ENCODE results near the gene NSUN6.

NSUN6 gene

GRCh38 chr10:18651324-18652007 lies at the start of gene NSUN6:
Gene NSUN6, minus strand, starts transcription at chr10:18651587. Its CDS starts 384 bp downstream, at chr10:18651203.
- no peak for DNase-seq (ENCODE audit: low read depth, low spot score)
- TF ChIP-seq FOXP2 (optimal IDR thresholded peaks at IDR 0.05; ENCODE audit: control extremely low read depth, extremely low read length, insufficient read depth) (no peak), POLR2AphosphoS5 (IDR thresholded peaks at IDR 0.05; ENCODE audit: borderline replicate concordance, low read depth, low read length) (peak; percentile 81)
- peak within 1 kb of the TSS; percentile 57; the same call in 1 of the 2 replicates for H3K27ac ChIP-seq

DNA sequence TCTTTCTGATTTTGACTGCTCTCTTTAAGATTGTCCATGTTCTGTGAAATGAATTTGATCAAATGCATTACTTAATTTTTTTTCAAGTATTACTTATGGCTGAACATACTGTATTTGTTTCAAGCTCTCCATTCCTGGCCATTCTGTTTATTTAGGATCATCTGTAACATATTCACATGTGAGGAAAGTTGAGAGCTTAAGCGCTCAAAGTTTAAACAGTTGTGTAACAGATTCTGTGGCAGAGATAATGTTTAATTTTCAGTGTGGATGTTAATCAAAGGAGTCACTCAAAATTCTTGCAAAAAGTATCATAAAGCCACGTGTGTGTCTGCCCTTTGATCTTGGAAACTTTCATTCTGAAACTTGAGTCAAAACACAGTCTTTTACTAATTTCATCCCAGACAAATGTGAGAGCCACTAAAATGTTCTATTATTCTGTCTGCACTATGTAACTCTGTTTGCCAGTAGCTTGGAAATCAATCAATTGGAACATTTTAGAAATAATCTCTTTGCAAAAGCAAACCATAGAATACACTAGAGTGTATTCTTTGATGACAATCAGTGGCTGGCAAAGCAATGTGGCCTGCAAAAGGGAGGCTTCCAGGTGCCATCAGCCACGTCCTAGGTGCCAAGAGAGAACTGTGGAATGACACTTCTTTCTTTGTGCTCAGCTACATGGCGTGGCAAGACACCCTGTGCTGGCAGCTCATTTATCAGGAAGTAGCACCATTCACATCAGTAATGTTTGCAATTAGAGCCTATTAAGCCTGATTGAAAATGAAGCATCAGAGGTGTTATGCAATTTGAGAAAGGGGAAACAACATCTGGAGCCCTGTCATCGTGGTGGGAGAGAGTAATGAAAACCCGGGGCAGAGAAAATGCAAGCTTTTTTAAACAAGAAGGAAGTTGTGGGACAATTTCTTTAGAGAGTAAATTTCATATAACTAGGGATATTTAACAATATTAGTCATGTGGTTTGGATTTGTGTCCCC lies 48.8 kb upstream of the NSUN6 start:
- TF ChIP-seq POLR2AphosphoS5 (IDR thresholded peaks at IDR 0.05; ENCODE audit: borderline replicate concordance, low read depth, low read length) (no peak), EZH2 (IDR thresholded peaks at IDR 0.05) (no peak), FOXP2 (optimal IDR thresholded peaks at IDR 0.05; ENCODE audit: control extremely low read depth, extremely low read length, insufficient read depth) (no peak)
- Histone ChIP-seq H3K27ac (no peak overlapping the region), H3K9me3 (ENCODE audit: low read depth, low read length) (no peaks in the 10 kb centered on the region), H3K9ac (ENCODE audit: insufficient read length) (no peak overlapping the region), H3K36me3 (ENCODE audit: insufficient read depth, low read length) (no peaks in the 10 kb centered on the region), H3K4me3 (no peak overlapping the region)
- no peak for DNase-seq (ENCODE audit: low read depth, low spot score)

More at GRCh38 chr10:18651324-18652007, at the start of gene NSUN6:
- Histone ChIP-seq H3K4me3 (peak within 1 kb of the TSS; percentile 82), H3K9ac (ENCODE audit: insufficient read length) (peak within 1 kb of the TSS; percentile 90), H3K36me3 (ENCODE audit: insufficient read depth, low read length) (no peaks in the 10 kb centered on the region), H3K9me3 (ENCODE audit: low read depth, low read length) (no peaks in the 10 kb centered on the region)

GRCh38 chr10:18690541-18690940 lies 39.2 kb upstream of the NSUN6 start:
- no peak for TF ChIP-seq FOXP2 (optimal IDR thresholded peaks at IDR 0.05; ENCODE audit: control extremely low read depth, extremely low read length, insufficient read depth)
- TF ChIP-seq EZH2 (IDR thresholded peaks at IDR 0.05) = no peak
- no peak for TF ChIP-seq POLR2AphosphoS5 (IDR thresholded peaks at IDR 0.05; ENCODE audit: borderline replicate concordance, low read depth, low read length)
- H3K36me3 ChIP-seq (ENCODE audit: insufficient read depth, low read length) = no peaks in the 10 kb centered on the region
- no peak for DNase-seq (ENCODE audit: low read depth, low spot score)
- no peak overlapping the region for H3K9ac ChIP-seq (ENCODE audit: insufficient read length)
- no peak overlapping the region for H3K27ac ChIP-seq
- no peaks in the 10 kb centered on the region for H3K9me3 ChIP-seq (ENCODE audit: low read depth, low read length)
- H3K4me3 ChIP-seq = no peak overlapping the region

- peak; percentile 26 for DNase-seq (ENCODE audit: low read depth, low spot score)
- Histone ChIP-seq H3K9ac (ENCODE audit: insufficient read length) (no peak overlapping the region), H3K36me3 (ENCODE audit: insufficient read depth, low read length) (no peaks in the 10 kb centered on the region), H3K4me3 (no peak overlapping the region), H3K9me3 (ENCODE audit: low read depth, low read length) (no peaks in the 10 kb centered on the region), H3K27ac (no peak overlapping the region)
- TF ChIP-seq EZH2 (IDR thresholded peaks at IDR 0.05) (no peak), POLR2AphosphoS5 (IDR thresholded peaks at IDR 0.05; ENCODE audit: borderline replicate concordance, low read depth, low read length) (no peak), FOXP2 (optimal IDR thresholded peaks at IDR 0.05; ENCODE audit: control extremely low read depth, extremely low read length, insufficient read depth) (no peak)
Measured at GRCh38 chr10:18689498-18689897, 38.1 kb upstream of the NSUN6 start.

DNA sequence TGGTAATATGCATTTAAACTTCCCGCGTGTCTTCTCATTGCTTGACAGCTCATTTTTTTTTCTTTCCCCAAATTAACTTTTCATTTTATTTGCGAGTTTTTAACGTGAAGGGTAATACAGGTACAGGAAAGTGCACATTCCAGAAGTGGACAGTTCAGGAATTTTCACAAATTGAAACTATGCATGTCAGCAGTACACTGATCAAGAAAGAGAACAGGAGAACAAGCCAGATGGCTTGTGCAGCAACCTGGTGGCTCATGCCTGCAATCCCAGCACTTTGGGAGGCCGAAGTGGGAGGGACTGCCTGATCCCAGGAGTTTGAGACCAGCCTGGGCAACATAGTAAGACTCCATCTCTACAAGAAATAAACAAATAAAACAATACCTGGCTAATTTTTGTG lies 36.3 kb upstream of the NSUN6 start:
- H3K27ac ChIP-seq = no peak overlapping the region
- no peak overlapping the region for H3K4me3 ChIP-seq
- TF ChIP-seq FOXP2 (optimal IDR thresholded peaks at IDR 0.05; ENCODE audit: control extremely low read depth, extremely low read length, insufficient read depth) = no peak
- TF ChIP-seq EZH2 (IDR thresholded peaks at IDR 0.05) = no peak
- no peak for TF ChIP-seq POLR2AphosphoS5 (IDR thresholded peaks at IDR 0.05; ENCODE audit: borderline replicate concordance, low read depth, low read length)
- H3K36me3 ChIP-seq (ENCODE audit: insufficient read depth, low read length) = no peaks in the 10 kb centered on the region
- H3K9ac ChIP-seq (ENCODE audit: insufficient read length) = no peak overlapping the region
- DNase-seq (ENCODE audit: low read depth, low spot score) = no peak
- H3K9me3 ChIP-seq (ENCODE audit: low read depth, low read length) = no peaks in the 10 kb centered on the region

GRCh38 chr10:18687195-18687594 lies 35.8 kb upstream of the NSUN6 start:
- no peak overlapping the region for H3K27ac ChIP-seq
- no peaks in the 10 kb centered on the region for H3K9me3 ChIP-seq (ENCODE audit: low read depth, low read length)
- no peak for TF ChIP-seq EZH2 (IDR thresholded peaks at IDR 0.05)
- TF ChIP-seq FOXP2 (optimal IDR thresholded peaks at IDR 0.05; ENCODE audit: control extremely low read depth, extremely low read length, insufficient read depth) = no peak
- TF ChIP-seq POLR2AphosphoS5 (IDR thresholded peaks at IDR 0.05; ENCODE audit: borderline replicate concordance, low read depth, low read length) = no peak
- no peaks in the 10 kb centered on the region for H3K36me3 ChIP-seq (ENCODE audit: insufficient read depth, low read length)
- H3K9ac ChIP-seq (ENCODE audit: insufficient read length) = no peak overlapping the region
- no peak overlapping the region for H3K4me3 ChIP-seq
- DNase-seq (ENCODE audit: low read depth, low spot score) = no peak

DNA sequence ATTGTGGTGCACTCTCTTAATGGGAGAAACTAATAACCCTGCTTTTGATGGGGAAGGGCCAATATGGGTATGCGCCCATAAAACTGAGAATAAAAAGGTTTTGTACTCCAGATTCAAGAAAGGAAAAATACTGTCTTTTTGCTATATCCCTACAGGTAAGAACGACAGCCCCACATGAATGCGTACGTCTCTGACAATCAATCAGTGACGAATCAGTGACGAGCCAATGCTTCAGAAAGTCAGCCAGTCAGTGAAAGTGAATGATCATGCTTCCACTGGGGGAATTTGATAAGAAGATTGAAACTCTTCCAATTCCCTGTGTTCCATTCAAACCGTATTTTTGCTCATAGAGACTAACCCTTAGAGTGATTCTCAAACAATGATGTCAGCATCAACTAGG lies 34.2 kb upstream of the NSUN6 start:
- H3K9me3 ChIP-seq (ENCODE audit: low read depth, low read length) = no peaks in the 10 kb centered on the region
- no peak for DNase-seq (ENCODE audit: low read depth, low spot score)
- no peak for TF ChIP-seq FOXP2 (optimal IDR thresholded peaks at IDR 0.05; ENCODE audit: control extremely low read depth, extremely low read length, insufficient read depth)
- TF ChIP-seq EZH2 (IDR thresholded peaks at IDR 0.05) = no peak
- no peak for TF ChIP-seq POLR2AphosphoS5 (IDR thresholded peaks at IDR 0.05; ENCODE audit: borderline replicate concordance, low read depth, low read length)
- no peaks in the 10 kb centered on the region for H3K36me3 ChIP-seq (ENCODE audit: insufficient read depth, low read length)
- H3K4me3 ChIP-seq = no peak overlapping the region
- H3K27ac ChIP-seq = no peak overlapping the region
- H3K9ac ChIP-seq (ENCODE audit: insufficient read length) = no peak overlapping the region

- H3K27ac ChIP-seq = no peak overlapping the region
- TF ChIP-seq FOXP2 (optimal IDR thresholded peaks at IDR 0.05; ENCODE audit: control extremely low read depth, extremely low read length, insufficient read depth) (no peak), POLR2AphosphoS5 (IDR thresholded peaks at IDR 0.05; ENCODE audit: borderline replicate concordance, low read depth, low read length) (no peak), EZH2 (IDR thresholded peaks at IDR 0.05) (no peak)
- no peak overlapping the region for H3K4me3 ChIP-seq
- no peak overlapping the region for H3K9ac ChIP-seq (ENCODE audit: insufficient read length)
- no peak for DNase-seq (ENCODE audit: low read depth, low spot score)
- H3K36me3 ChIP-seq (ENCODE audit: insufficient read depth, low read length) = no peaks in the 10 kb centered on the region
- H3K9me3 ChIP-seq (ENCODE audit: low read depth, low read length) = no peaks in the 10 kb centered on the region
Measured at GRCh38 chr10:18684953-18685352, 33.6 kb upstream of the NSUN6 start.
